ENCODE measurements around the gene GPC2. TPM values are rescaled to one million over a fixed set of nuclear protein-coding genes. Genes with fewer than 3 reads are reported as not detected.

GPC2 gene
- total and polyA plus RNA-seq, 2 donors (not counting 3 experiments of a cell fraction or from before 2014, with no cell fraction given), result 9.2 to 17.5 TPM

DNA sequence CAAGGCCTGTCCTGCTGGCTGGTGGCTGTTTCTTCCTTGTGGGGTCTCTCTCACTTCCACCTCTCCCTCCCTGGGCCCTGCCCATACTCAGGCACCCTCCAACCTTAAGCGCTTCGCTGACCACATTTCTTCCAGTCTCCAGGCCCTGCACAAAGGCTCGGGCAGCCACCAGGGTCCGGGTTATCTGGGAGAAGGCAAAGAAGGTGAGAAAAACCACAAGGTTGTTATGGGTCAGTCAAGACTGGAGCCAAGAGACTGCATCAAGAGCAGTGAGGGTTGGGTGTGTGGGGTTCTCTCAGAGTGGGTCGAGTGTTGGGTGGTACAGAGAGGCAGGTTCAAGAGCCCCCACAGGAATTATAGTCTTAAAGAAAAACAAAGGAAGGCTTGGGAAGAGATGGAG lies 2.6 kb downstream of the GPC2 start:
- H3K27ac ChIP-seq (ENCODE audit: insufficient read depth, low read depth, low read length), result no peak overlapping the region
- TF ChIP-seq GATA2 (IDR thresholded peaks at IDR 0.05; ENCODE audit: insufficient read depth, insufficient read length, low read depth, low read length) (no peak), JUN (IDR thresholded peaks at IDR 0.05; ENCODE audit: borderline replicate concordance, insufficient read depth, insufficient read length, low read depth) (no peak)
- no peak overlapping the region for H3K9ac ChIP-seq (replicated peaks; ENCODE audit: extremely low read depth, insufficient read depth, low read length)
- BruUV-seq (replicated peaks), result no TSS peak
- H3K27me3 ChIP-seq (ENCODE audit: control insufficient read depth in 2 of 2, insufficient read depth in 2 of 2, low read length in 2 of 2), result no peaks in the 10 kb centered on the region
- no peak overlapping the region for H3K4me2 ChIP-seq (ENCODE audit: insufficient read depth, low read length)
- H3K4me3 ChIP-seq (replicated peaks in 1 of 3; ENCODE audit: insufficient read depth in 1 of 3, low read depth in 1 of 3, low read length in 3 of 3), result no peak overlapping the region
- ChIA-PET CTCF (no interaction called here), POLR2A (no interaction called here)
- H3K4me1 ChIP-seq (ENCODE audit: control insufficient read depth, extremely low read depth, insufficient read depth, low read length), result peaks cover 5% of the 10 kb centered on the region
- no peaks in the 10 kb centered on the region for H3K9me3 ChIP-seq (replicated peaks; ENCODE audit: control insufficient read depth, insufficient read depth, low read length)
- FAIRE-seq (no peak), DNase-seq (ENCODE audit: low read depth, low spot score) (no peak)
- no peaks in the 10 kb centered on the region for H3K9me1 ChIP-seq (replicated peaks; ENCODE audit: control insufficient read depth, extremely low read depth, insufficient read depth, low read length)
- H3K79me2 ChIP-seq (ENCODE audit: control insufficient read depth, insufficient read depth, low read length), result peaks cover 4% of the 10 kb centered on the region
- H3K36me3 ChIP-seq (ENCODE audit: control insufficient read depth in 2 of 2, extremely low read depth in 1 of 2, insufficient read depth in 2 of 2, low read length in 2 of 2), result peaks cover 0 to 3% of the 10 kb centered on the region in 2 experiments
- no peak overlapping the region for H2AFZ ChIP-seq (ENCODE audit: low read depth, low read length)
- no peaks in the 10 kb centered on the region for H4K20me1 ChIP-seq (replicated peaks; ENCODE audit: control insufficient read depth, extremely low read depth, insufficient read depth, low read length)
- dilution Hi-C loops (cut with MboI; ENCODE audit: extremely low pct_ligation_motif_present, low sequenced_read_pairs), result no loop called here
- intact Hi-C loops (cut with micrococcal nuclease), result no loop called here

DNA sequence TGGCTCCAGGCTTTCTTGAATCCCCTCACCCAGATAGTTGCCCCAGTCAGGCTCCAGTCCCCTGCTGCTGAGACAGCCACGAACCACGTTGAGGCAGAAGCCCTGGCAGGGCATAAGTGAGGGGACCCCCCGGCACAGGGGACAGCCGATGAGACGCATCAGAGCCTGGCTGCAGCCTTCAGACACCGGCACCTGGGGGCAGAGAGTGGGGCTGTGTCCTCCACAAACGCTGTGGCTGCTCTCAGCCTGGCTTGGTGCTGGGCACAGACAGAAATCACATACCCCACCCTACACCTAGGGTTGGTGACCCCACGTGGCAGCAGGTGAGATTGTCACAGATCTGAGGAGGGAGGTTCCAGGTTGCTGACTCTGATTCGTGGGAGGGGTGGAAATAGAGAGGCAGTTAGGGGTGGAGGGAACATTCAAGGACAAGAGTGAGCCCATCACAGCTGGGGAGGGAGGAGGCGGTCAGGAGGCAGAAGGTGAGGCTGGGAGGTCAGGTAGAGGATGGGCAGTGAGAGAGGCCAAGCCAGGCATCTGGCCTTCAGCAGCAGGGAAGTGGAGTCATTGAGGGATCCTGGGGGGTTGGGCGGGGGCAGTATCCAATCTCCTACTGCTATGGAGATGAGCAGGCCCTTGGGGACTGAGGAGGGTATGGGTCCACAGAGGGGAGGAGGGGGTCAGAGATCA lies 3.2 kb downstream of the GPC2 start:
- peaks cover 5% of the 10 kb centered on the region for H3K4me1 ChIP-seq (ENCODE audit: control insufficient read depth, extremely low read depth, insufficient read depth, low read length)
- H3K9me1 ChIP-seq (replicated peaks; ENCODE audit: control insufficient read depth, extremely low read depth, insufficient read depth, low read length), result no peaks in the 10 kb centered on the region
- no peak overlapping the region for H3K4me2 ChIP-seq (ENCODE audit: insufficient read depth, low read length)
- no peaks in the 10 kb centered on the region for H3K27me3 ChIP-seq (ENCODE audit: control insufficient read depth in 2 of 2, insufficient read depth in 2 of 2, low read length in 2 of 2)
- DNase-seq (ENCODE audit: low read depth, low spot score) (no peak), FAIRE-seq (no peak)
- no peak overlapping the region for H3K27ac ChIP-seq (ENCODE audit: insufficient read depth, low read depth, low read length)
- H3K4me3 ChIP-seq (replicated peaks in 1 of 3; ENCODE audit: insufficient read depth in 1 of 3, low read depth in 1 of 3, low read length in 3 of 3), result no peak overlapping the region
- H3K9me3 ChIP-seq (replicated peaks; ENCODE audit: control insufficient read depth, insufficient read depth, low read length), result no peaks in the 10 kb centered on the region
- H3K36me3 ChIP-seq (ENCODE audit: control insufficient read depth in 2 of 2, extremely low read depth in 1 of 2, insufficient read depth in 2 of 2, low read length in 2 of 2), result peaks cover 0 to 3% of the 10 kb centered on the region in 2 experiments
- H3K9ac ChIP-seq (replicated peaks; ENCODE audit: extremely low read depth, insufficient read depth, low read length), result no peak overlapping the region
- dilution Hi-C loops (cut with MboI; ENCODE audit: extremely low pct_ligation_motif_present, low sequenced_read_pairs), result no loop called here
- intact Hi-C loops (cut with micrococcal nuclease), result no loop called here
- peaks cover 4% of the 10 kb centered on the region for H3K79me2 ChIP-seq (ENCODE audit: control insufficient read depth, insufficient read depth, low read length)
- POLR2A ChIA-PET, result no interaction called here
- no peak for TF ChIP-seq MYC (IDR thresholded peaks at IDR 0.05; ENCODE audit: low read depth, low read length)
- TF ChIP-seq EZH2 (IDR thresholded peaks at IDR 0.05; ENCODE audit: borderline replicate concordance, low read depth, low read length, severe bottlenecking), result no peak
- TF ChIP-seq, protein P1, sequence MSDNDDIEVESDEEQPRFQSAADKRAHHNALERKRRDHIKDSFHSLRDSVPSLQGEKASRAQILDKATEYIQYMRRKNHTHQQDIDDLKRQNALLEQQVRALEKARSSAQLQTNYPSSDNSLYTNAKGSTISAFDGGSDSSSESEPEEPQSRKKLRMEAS (IDR thresholded peaks at IDR 0.05; ENCODE audit: insufficient read depth, insufficient read length), result no peak
- no peak for TF ChIP-seq FOS (IDR thresholded peaks at IDR 0.05; ENCODE audit: borderline replicate concordance, insufficient read depth, low read length)
- no peak for TF ChIP-seq POLR2AphosphoS5 (IDR thresholded peaks at IDR 0.05; ENCODE audit: insufficient read depth, low read depth, low read length)
- no peak for TF ChIP-seq POLR2A (IDR thresholded peaks at IDR 0.05; ENCODE audit: low read depth, low read length)
- TF ChIP-seq JUN (IDR thresholded peaks at IDR 0.05; ENCODE audit: borderline replicate concordance, insufficient read depth, insufficient read length, low read depth), result no peak
- TF ChIP-seq, protein P2, sequence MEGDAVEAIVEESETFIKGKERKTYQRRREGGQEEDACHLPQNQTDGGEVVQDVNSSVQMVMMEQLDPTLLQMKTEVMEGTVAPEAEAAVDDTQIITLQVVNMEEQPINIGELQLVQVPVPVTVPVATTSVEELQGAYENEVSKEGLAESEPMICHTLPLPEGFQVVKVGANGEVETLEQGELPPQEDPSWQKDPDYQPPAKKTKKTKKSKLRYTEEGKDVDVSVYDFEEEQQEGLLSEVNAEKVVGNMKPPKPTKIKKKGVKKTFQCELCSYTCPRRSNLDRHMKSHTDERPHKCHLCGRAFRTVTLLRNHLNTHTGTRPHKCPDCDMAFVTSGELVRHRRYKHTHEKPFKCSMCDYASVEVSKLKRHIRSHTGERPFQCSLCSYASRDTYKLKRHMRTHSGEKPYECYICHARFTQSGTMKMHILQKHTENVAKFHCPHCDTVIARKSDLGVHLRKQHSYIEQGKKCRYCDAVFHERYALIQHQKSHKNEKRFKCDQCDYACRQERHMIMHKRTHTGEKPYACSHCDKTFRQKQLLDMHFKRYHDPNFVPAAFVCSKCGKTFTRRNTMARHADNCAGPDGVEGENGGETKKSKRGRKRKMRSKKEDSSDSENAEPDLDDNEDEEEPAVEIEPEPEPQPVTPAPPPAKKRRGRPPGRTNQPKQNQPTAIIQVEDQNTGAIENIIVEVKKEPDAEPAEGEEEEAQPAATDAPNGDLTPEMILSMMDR (IDR thresholded peaks at IDR 0.05; ENCODE audit: extremely low read depth in 1 of 2, insufficient read depth in 1 of 2, low read depth in 1 of 2, low read length in 2 of 2), result no peak
- TF ChIP-seq GATA2 (IDR thresholded peaks at IDR 0.05; ENCODE audit: insufficient read depth, insufficient read length, low read depth, low read length), result no peak
- no TSS peak for BruUV-seq (replicated peaks)
- CTCF ChIA-PET, result no interaction called here
- H2AFZ ChIP-seq (ENCODE audit: low read depth, low read length), result no peak overlapping the region
- no peaks in the 10 kb centered on the region for H4K20me1 ChIP-seq (replicated peaks; ENCODE audit: control insufficient read depth, extremely low read depth, insufficient read depth, low read length)
